PC-9 (cell line): ENCODE measurements around the gene C2orf74. TPM values are rescaled to one million over a fixed set of nuclear protein-coding genes. Genes with fewer than 3 reads are reported as not detected.

Experiments
- BruUV-seq: library from RNA; stranded (reverse); fragments of 400-500 nt; replicated peaks from 2 replicates; lab custom pipeline; 2021; lab: Mats Ljungman, UMichigan
- CTCF ChIA-PET: fragments of 300-600 bp; sonication (Branson Sonifier 250); formaldehyde crosslinking; loops from one replicate; lab custom pipeline; 2022; ENCODE audit warnings: antibody characterized with exemption; lab: Charles Lee
- POLR2A ChIA-PET: fragments of 300-600 bp; sonication (Branson Sonifier 250); formaldehyde crosslinking; loops from one replicate; lab custom pipeline; 2022; ENCODE audit warnings: antibody characterized with exemption; ENCODE audit not compliant: unreplicated experiment; lab: Charles Lee
- DNase-seq, 2 experiments: peaks; one replicate each; pipeline versions ENCODE4 v3.0.0 to v3.0.0-alpha.2; 2015 to 2022; ENCODE audit warnings: mixed read lengths in 1 of 2
- H2AFZ ChIP-seq: fragments of 200-600 bp; sonication (generic); 2 replicates; pipeline ENCODE4 v1.8.1; 2017; ENCODE audit warnings: antibody characterized with exemption
- H3F3A ChIP-seq: fragments of 200-600 bp; sonication (generic); 2 replicates; pipeline ENCODE4 v1.8.1; 2017; ENCODE audit warnings: antibody characterized with exemption, mild to moderate bottlenecking, low read depth; ENCODE audit not compliant: insufficient read depth
- H3K27ac ChIP-seq: fragments of 200-600 bp; sonication (generic); 2 replicates; pipeline ENCODE4 v1.6.1; 2016; ENCODE audit warnings: mixed run types
- H3K27me3 ChIP-seq: fragments of 200-600 bp; sonication (generic); 2 replicates; pipeline ENCODE4 v1.6.1; 2016; ENCODE audit warnings: low read depth, mixed run types; ENCODE audit not compliant: insufficient read depth
- H3K36me3 ChIP-seq: fragments of 200-600 bp; sonication (generic); 2 replicates; pipeline ENCODE4 v1.6.1; 2016; ENCODE audit warnings: low read depth, mixed run types
- H3K4me1 ChIP-seq: fragments of 200-600 bp; sonication (generic); replicated peaks from 2 replicates; pipeline ENCODE4 v1.6.1; 2016; ENCODE audit warnings: mixed run types; ENCODE audit not compliant: insufficient read depth
- H3K4me2 ChIP-seq: fragments of 200-600 bp; sonication (generic); 2 replicates; pipeline ENCODE4 v1.6.1; 2017; ENCODE audit warnings: mixed run types
- H3K4me3 ChIP-seq: fragments of 200-600 bp; sonication (generic); 2 replicates; pipeline ENCODE4 v1.6.1; 2016; ENCODE audit warnings: mixed run types
- H3K79me2 ChIP-seq: fragments of 200-600 bp; sonication (generic); 2 replicates; pipeline ENCODE4 v1.6.1; 2017; ENCODE audit warnings: low read depth, mixed run types
- H3K9me2 ChIP-seq: fragments of 200-600 bp; sonication (generic); 2 replicates; pipeline ENCODE4 v1.8.1; 2017; ENCODE audit warnings: mild to moderate bottlenecking; ENCODE audit not compliant: insufficient read depth
- H3K9me3 ChIP-seq: fragments of 200-600 bp; sonication (generic); 2 replicates; pipeline ENCODE4 v1.8.1; 2016; ENCODE audit warnings: low read depth; ENCODE audit not compliant: insufficient read depth
- H4K20me1 ChIP-seq: fragments of 200-600 bp; sonication (generic); 2 replicates; pipeline ENCODE4 v1.8.1; 2017; ENCODE audit not compliant: insufficient read depth
- EZH2 ChIP-seq: fragments of 200-600 bp; sonication (generic); IDR thresholded peaks from 2 replicates; pipeline ENCODE4 v1.8.0; 2017; ENCODE audit warnings: antibody characterized with exemption, low read depth
- intact Hi-C: fragments of 100-400 bp; cut with micrococcal nuclease; formaldehyde crosslinking; loops from one replicate; pipeline ENCODE4 v1.10.0; 2022; ENCODE audit not compliant: unreplicated experiment
- total RNA-seq: library from RNA; stranded (reverse); gene quantifications from 2 replicates; pipeline ENCODE4 v1.2.3, GENCODE V29; 2021
- TF ChIP-seq, protein P1 (sequence below): fragments of 200-600 bp; sonication (generic); conservative IDR thresholded peaks from 2 replicates; pipeline ENCODE4 v1.6.1; 2017; ENCODE audit warnings: mixed run types, antibody characterized with exemption, mild to moderate bottlenecking, moderate library complexity

The C2orf74 gene
- total RNA-seq, 1 experiment from 2014 or later, result 19.2 TPM

DNA sequence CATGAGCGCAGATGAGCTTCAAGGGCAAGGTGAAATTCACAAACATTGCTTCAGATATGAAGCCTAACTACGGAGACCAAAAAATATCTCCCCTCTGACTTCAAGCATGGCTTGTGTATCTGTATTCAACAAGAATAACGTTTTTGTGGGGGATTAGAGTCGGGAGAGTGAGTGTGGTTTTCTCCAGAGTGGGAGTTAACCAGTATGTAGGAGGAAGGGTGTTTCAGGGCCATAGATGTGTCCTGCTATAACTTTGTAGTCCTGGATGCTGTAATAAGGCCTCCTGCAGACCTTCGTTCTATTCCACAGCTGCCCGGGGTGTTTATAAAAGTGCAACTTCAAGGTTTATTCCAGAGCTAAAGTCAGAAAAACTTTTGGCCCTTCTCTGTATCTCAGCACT, 12.9 kb upstream of the C2orf74 start:
- CTCF ChIA-PET, result no interaction called here
- POLR2A ChIA-PET, result interaction anchor here (0.7 kb wide), 1 partner anchor 28 kb away, joined by 5 read pairs; no protein-coding TSS in a partner anchor

DNA sequence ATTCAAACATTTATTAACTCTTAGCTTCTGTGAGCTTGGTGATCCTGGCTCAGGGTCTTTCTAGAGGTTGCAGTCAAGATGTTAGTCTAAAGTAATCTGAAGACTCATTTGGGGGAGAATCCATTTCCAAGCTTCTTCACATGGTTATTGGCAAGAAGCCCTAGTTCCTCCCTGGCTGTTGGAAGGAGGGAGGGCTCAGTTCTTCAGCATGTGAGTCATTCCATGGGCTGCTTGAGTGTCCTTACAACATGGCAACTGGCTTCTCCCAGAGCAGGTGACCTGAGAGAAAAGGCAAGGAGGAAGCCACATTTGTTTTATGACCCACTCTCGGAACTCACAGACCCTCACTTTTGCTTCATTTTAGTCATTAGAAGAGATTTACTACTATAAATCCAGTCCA, 10.6 kb upstream of the C2orf74 start:
- DNase-seq, result no peak
- TF ChIP-seq, protein P1, sequence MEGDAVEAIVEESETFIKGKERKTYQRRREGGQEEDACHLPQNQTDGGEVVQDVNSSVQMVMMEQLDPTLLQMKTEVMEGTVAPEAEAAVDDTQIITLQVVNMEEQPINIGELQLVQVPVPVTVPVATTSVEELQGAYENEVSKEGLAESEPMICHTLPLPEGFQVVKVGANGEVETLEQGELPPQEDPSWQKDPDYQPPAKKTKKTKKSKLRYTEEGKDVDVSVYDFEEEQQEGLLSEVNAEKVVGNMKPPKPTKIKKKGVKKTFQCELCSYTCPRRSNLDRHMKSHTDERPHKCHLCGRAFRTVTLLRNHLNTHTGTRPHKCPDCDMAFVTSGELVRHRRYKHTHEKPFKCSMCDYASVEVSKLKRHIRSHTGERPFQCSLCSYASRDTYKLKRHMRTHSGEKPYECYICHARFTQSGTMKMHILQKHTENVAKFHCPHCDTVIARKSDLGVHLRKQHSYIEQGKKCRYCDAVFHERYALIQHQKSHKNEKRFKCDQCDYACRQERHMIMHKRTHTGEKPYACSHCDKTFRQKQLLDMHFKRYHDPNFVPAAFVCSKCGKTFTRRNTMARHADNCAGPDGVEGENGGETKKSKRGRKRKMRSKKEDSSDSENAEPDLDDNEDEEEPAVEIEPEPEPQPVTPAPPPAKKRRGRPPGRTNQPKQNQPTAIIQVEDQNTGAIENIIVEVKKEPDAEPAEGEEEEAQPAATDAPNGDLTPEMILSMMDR, result no peak
- no TSS peak for BruUV-seq
- H3K4me3 ChIP-seq, result no peak overlapping the region
- no peaks in the 10 kb centered on the region for H4K20me1 ChIP-seq
- no peak overlapping the region for H2AFZ ChIP-seq
- no peaks in the 10 kb centered on the region for H3K9me3 ChIP-seq
- intact Hi-C loops, result no loop called here
- H3F3A ChIP-seq, result no peaks in the 10 kb centered on the region
- H3K36me3 ChIP-seq, result no peaks in the 10 kb centered on the region
- ChIA-PET POLR2A (no interaction called here), CTCF (no interaction called here)
- H3K9me2 ChIP-seq, result no peaks in the 10 kb centered on the region
- no peaks in the 10 kb centered on the region for H3K4me1 ChIP-seq
- no peak overlapping the region for H3K4me2 ChIP-seq
- H3K27me3 ChIP-seq, result no peaks in the 10 kb centered on the region
- H3K27ac ChIP-seq, result no peak overlapping the region
- H3K79me2 ChIP-seq, result no peaks in the 10 kb centered on the region

More for the DNA sequence above, 12.9 kb upstream of the C2orf74 start:
- H4K20me1 ChIP-seq, result no peaks in the 10 kb centered on the region
- no peaks in the 10 kb centered on the region for H3K9me2 ChIP-seq
- no peak overlapping the region for H2AFZ ChIP-seq
- H3K36me3 ChIP-seq, result no peaks in the 10 kb centered on the region
- no peak for DNase-seq
- H3F3A ChIP-seq, result no peaks in the 10 kb centered on the region
- H3K79me2 ChIP-seq, result peaks cover 9% of the 10 kb centered on the region
- H3K9me3 ChIP-seq, result no peaks in the 10 kb centered on the region
- H3K4me2 ChIP-seq, result no peak overlapping the region
- no peaks in the 10 kb centered on the region for H3K27me3 ChIP-seq
- TF ChIP-seq EZH2, result no peak
- intact Hi-C loops, result no loop called here
- BruUV-seq, result no TSS peak
- H3K27ac ChIP-seq, result no peak overlapping the region
- H3K4me1 ChIP-seq, result peaks cover 2% of the 10 kb centered on the region
- no peak overlapping the region for H3K4me3 ChIP-seq

DNA sequence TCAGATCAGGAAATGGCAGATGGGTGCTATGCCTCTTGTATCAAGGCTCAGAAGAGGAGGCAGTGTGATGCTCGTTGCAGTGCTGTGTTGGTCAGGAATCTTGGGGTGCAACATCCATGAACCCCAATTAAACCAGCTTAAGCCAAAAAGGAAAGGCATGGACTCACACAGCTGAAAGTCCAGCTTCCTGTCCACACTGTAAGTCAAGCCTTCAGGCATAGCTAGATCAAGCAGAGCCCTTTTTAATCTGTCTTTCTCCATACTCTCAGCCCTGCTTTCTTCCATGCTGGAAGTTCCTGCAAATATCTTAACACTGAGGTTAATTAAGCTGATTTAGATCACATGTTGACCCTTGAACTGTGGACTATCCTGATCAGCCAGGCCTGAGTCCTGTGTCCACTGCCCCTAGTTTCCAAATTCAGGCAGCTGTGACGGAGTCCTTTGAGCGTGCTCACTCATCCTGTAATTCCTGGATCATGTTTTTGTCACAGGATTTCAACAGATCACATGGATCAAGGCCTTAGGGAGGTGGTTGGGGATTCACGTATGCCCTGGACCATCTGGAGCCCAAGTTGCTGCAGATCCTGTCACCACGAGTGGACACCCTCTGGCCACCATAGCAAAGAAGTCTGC, 4.5 kb upstream of the C2orf74 start:
- H3K9me2 ChIP-seq, result no peaks in the 10 kb centered on the region
- CTCF ChIA-PET, result no interaction called here
- intact Hi-C loops, result no loop called here
- peaks cover 4% of the 10 kb centered on the region; the same call in 1 of the 2 replicates for H3K9me3 ChIP-seq
- DNase-seq, result no peak
- H3K27me3 ChIP-seq, result no peaks in the 10 kb centered on the region
- no peaks in the 10 kb centered on the region for H3K79me2 ChIP-seq
- H3F3A ChIP-seq, result no peaks in the 10 kb centered on the region
- POLR2A ChIA-PET, result no interaction called here
- H3K4me3 ChIP-seq, result no peak overlapping the region
- no peak overlapping the region for H3K27ac ChIP-seq
- no peaks in the 10 kb centered on the region for H4K20me1 ChIP-seq
- H3K4me2 ChIP-seq, result no peak overlapping the region
- no peaks in the 10 kb centered on the region for H3K4me1 ChIP-seq
- no TSS peak for BruUV-seq
- no peak overlapping the region for H2AFZ ChIP-seq
- no peak for TF ChIP-seq EZH2
- TF ChIP-seq, protein P1, result no peak
- H3K36me3 ChIP-seq, result peaks cover 14% of the 10 kb centered on the region; the same call in 1 of the 2 replicates
